GM12872 (cell line): ENCODE results near the gene HRH3.

Source experiments
- TF ChIP-seq, protein P1 (sequence below): IDR thresholded peaks from 3 replicates; pipeline ENCODE4 v1.5.1; 2011; ENCODE audit warnings: low read depth, mild to moderate bottlenecking, low read length, moderate library complexity; ENCODE audit not compliant: insufficient read depth

Gene HRH3

DNA sequence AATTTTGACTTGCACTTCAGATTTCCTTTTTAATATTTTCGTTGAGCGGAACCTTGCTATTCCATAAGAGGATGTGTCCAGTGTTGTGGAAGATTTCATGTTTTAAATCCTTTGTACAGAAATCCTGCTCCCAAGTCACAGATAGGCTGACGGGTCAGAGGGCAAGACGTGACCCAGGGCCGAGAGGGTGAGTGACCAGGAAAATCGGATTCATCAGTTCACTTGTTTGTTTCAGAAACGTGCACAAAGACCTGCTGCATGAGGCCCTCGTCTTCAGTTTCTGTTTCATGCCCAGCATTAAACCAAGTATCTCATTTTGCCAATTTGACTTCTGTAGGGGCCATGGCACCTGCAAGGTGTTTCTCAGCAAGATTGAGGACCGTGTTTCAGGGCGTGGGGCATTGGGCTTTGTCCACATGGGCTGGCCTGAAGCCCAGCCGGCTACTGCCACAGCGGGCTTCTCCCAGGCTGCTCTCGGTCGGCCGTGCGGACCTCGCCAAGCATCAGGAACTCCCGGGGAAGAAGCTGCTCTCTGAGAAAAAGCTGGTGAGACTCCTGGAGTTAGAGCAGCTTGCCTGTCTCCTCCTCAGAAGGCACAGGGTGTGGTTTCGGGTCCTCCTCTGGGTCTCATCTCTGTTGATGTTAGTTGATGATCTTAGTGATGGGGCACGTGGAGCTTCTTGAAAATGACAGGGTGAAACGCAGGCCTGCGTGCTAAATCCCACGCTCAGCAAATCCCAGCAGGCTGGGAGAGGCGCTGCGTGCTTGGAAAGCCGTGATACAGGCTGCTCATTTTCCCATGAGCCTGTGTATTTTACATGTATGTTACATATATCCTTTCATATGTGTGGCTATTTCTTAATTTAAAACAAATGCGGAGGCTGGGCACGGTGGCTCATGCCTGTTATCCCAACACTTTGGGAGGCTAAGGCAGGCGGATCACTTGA lies 26.7 kb downstream of the HRH3 start:
- TF ChIP-seq, protein P1, sequence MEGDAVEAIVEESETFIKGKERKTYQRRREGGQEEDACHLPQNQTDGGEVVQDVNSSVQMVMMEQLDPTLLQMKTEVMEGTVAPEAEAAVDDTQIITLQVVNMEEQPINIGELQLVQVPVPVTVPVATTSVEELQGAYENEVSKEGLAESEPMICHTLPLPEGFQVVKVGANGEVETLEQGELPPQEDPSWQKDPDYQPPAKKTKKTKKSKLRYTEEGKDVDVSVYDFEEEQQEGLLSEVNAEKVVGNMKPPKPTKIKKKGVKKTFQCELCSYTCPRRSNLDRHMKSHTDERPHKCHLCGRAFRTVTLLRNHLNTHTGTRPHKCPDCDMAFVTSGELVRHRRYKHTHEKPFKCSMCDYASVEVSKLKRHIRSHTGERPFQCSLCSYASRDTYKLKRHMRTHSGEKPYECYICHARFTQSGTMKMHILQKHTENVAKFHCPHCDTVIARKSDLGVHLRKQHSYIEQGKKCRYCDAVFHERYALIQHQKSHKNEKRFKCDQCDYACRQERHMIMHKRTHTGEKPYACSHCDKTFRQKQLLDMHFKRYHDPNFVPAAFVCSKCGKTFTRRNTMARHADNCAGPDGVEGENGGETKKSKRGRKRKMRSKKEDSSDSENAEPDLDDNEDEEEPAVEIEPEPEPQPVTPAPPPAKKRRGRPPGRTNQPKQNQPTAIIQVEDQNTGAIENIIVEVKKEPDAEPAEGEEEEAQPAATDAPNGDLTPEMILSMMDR, result no peak

DNA sequence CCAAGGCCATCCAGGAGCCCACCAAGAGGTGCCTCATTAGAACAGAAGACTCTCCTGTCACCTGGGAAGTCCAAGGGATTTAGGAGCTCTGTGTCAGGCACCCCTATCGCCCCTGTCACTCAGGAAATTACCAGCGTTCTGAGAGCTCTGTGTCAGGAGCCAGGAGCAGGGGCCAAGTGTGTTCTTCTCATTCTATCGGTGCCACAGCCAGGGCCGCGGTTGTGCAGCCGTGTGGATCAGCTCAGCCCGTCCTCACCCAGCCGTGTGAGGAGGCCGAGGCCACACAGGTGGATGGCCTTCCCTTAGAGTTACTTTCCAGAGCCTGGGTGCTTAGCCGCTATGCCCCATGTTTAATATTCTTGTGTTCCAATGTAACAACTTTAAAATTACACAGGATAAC lies 27.4 kb downstream of the HRH3 start:
- TF ChIP-seq, protein P1, result no peak

DNA sequence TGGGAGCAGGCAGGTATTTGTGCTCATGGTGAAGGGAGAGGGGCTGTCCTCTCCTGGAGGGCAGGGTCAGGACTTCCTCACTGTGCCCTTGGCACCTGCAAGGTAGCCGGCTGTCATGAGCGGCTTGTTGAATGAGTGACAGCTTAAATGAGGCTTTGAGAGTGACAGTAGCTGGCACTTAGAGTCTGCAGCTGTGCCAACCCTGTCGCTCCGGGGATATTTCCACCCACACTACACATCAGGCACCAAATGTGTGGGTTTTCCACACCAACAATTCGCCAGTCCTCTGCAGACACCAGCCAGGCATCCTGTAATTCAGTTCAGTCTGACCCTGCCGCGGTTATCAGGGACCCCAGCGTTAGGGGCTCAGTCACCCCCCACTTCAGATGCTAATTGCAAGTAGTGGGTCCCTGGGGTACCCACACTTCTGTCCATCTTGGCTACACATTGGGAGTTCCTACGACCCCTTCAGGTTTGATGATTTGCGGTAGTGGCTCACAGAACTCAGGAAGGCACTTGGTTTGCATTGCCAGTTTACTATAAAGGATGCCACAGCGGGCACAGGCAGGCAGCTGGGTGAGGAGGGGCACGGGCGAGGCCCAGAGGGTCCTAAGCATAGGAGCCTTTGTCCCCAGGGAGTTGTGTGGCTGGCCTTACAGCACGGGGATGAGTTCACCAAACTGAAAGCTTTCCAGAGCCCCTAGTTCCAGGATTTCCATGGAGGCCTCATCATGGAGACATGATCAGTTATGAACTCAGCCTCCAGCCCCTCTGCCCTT lies 28.1 kb downstream of the HRH3 start:
- TF ChIP-seq, protein P1, result no peak

DNA sequence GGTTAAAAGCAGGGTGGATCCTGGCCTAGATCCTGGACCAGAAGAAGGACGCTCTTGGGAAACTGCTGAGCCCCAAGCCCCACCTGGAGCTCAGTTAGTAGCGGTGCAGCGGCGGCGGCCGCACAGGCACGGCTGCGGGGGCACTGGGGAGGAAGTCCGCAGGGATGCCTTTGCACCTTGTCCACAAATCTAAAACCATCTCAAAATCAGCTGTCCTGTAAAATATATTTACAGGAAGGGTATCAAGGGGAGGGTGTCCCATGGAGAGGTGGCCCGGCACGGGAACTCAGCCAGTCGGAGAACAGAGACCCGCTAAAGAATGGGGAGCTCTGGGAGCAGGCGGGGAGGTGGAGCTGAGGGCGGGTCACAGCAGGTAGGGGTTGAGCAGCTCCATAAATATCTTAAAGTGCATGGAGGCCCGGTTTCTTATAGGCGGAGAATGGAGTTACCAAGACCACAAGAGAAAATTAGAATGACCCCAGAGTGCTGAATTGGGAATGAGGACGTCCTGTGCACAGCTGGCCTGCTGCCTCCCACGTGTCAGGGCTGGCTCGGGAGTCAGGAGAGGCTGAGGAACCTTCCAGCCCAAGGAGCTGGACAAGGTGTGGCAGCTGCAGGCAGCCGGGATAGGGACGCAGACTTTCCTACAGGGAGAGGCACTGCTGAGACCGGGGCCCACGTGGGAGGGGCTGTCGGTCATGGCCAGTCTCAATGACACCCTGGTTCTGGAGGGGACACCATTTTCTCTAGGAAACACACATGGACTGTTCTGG lies 29.3 kb downstream of the HRH3 start:
- TF ChIP-seq, protein P1, result no peak

DNA sequence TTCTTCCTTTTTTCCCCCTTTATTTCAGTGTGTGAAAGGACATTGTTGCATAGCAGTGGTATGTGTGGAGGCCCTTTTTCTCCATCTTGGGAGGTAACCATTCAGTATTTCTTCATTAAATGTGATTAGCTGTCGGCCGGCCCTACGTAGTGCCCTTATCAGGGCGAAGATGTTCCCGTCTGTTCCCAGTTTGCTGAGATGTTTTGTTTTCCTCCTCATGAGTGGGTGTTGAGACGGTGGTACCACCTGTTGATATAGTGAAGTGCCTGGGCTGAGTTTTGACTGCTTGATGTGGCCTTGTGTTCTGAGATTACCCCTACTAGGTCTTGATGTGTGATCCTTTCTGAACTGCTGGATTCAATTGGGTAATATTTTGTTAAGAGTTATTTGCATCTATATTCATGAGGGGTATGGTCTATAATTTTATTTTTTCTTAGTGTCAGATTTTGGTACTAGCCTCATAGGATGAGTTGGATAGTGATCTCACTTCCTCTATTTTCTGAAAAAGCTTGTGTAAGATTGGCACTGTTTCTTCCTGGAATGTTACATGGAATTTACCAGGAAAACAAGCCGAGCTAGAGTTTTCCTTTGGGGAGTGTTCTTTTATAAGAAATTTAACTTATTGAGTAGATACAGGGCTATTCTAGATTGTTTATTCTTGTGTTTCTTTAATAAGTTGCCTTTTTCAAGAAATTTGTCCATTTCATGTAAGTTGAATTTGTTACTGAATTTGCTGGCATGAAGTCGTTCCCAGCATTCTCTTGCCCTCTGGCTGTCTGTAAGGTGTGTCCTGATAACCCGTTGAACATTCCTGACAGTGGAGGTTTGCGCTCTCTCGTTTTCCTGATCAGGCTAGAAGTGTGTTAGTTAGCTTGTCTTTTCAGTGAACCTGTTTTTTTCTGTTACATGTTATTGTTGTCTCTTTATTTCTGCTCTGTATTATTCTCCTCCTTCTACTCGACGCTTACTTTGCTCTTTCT lies 32.9 kb downstream of the HRH3 start:
- TF ChIP-seq, protein P1, result no peak

DNA sequence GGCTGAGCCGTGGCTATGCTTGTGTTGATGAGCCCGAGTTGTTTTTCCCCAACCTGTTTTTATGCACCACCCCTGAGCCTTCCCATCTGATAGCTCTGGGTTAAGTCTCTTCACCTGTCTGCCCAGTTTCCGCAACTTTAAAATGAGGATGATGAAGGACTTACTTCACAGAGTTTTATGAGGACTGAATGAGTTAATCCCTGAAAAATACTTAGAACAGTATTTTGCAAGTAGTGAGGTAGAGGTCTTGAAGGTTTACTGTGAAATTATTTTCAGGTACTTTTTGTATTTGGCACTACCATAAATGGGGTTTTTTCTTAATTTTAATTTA lies 34.0 kb downstream of the HRH3 start:
- TF ChIP-seq, protein P1, result no peak
